SU-DHL-6 (cell line): ENCODE results near the gene ATP8A2.

ENCODE experiments used
- CTCF ChIP-seq: fragments of 200-600 bp; sonication (generic); IDR thresholded peaks from one replicate; pipeline ENCODE4 v1.5.1; 2017; ENCODE audit warnings: antibody characterized with exemption, mild to moderate bottlenecking, low read length, moderate library complexity; ENCODE audit not compliant: insufficient read depth, poor library complexity, severe bottlenecking
- EZH2phosphoT487 ChIP-seq: fragments of 200-600 bp; sonication (generic), shearing (Covaris generic); conservative IDR thresholded peaks from 2 replicates; pipeline ENCODE4 v1.6.1; 2018; ENCODE audit warnings: mild to moderate bottlenecking, antibody characterized with exemption, low read length, moderate library complexity, mixed read lengths

GRCh38 chr13:25528266-25528665 is 156.5 kb downstream of the ATP8A2 start:
- TF ChIP-seq CTCF (no peak), EZH2phosphoT487 (no peak)
